Mesodermal cell (in vitro differentiated cells): ENCODE measurements around the gene SMG9.
"Not testable (repeated sequence)": the region's sequence is repeated elsewhere in the genome, so short reads cannot be mapped to it uniquely, and the experiment has no call there.

Experiments used
- H3K27ac ChIP-seq: 2 replicates; pipeline ENCODE4 v1.7.0; 2013; ENCODE audit warnings: mild to moderate bottlenecking, low read depth, low read length, moderate library complexity; ENCODE audit not compliant: severe bottlenecking
- H3K36me3 ChIP-seq: 2 replicates; pipeline ENCODE4 v1.7.1; 2013; ENCODE audit warnings: mild to moderate bottlenecking, low read length, moderate library complexity; ENCODE audit not compliant: control insufficient read depth, insufficient read depth
- H3K4me1 ChIP-seq: one replicate; pipeline ENCODE4 v1.7.1; 2013; ENCODE audit warnings: mild to moderate bottlenecking, low read length; ENCODE audit not compliant: insufficient read depth, control insufficient read depth, poor library complexity, severe bottlenecking
- H3K4me3 ChIP-seq: 2 replicates; pipeline ENCODE4 v1.7.0; 2013; ENCODE audit warnings: low read length, control low read depth, mild to moderate bottlenecking; ENCODE audit not compliant: insufficient read depth, poor library complexity, severe bottlenecking; ENCODE audit errors: extremely low read depth
- H3K9me3 ChIP-seq: 2 replicates; pipeline ENCODE4 v1.7.1; 2013; ENCODE audit warnings: mild to moderate bottlenecking, low read length, moderate library complexity; ENCODE audit not compliant: control insufficient read depth
- WGBS, 2 experiments: methylation state at CpG; one replicate each; pipeline ENCODE4 v1.1.5; 2013; ENCODE audit warnings: missing lambda C conversion rate in 2 of 2; ENCODE audit not compliant: insufficient coverage in 2 of 2; 5-methylcytosine and 5-hydroxymethylcytosine counted together

SMG9 gene

DNA sequence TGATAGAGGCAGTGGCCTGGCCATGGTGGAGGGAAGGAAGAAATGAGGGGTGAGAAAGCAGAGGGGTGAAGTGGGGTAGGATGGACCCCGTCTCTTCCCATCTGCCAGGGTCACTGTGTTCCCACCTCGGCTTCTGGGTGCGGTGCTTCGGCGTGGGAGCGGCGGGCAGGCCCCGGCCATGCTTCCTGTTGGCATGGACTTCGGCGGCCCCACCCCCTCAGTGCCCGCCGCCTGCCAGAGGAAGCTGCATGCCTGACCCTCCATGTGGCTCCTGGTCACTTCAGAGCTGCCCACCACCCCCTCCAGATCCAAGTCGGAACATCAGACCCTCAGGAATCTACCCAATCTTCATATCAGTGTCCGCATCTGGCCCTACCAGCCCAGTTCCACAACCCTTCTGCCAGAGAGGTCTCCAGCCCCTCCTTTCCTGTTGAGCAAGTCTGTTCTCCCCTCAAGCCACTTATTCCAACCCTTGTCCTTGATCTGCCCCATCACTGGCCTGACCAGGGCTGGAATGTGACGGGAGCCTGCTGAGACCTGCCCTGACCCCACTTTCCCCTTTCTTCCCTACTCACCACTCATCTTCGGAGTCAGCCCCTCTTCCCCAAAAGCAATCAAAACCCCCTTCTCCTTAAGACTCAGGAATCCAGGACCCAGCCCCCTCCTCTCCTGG is 24.5 kb upstream of the SMG9 start:
- H3K36me3 ChIP-seq = no peaks in the 10 kb centered on the region
- no peak overlapping the region for H3K27ac ChIP-seq
- no peak overlapping the region for H3K4me3 ChIP-seq
- peaks cover 49% of the 10 kb centered on the region for H3K4me1 ChIP-seq
- 79 to 89% methylated on average over 12 to 13 of the region's 16 CpGs for WGBS, 2 experiments
- no peaks in the 10 kb centered on the region for H3K9me3 ChIP-seq

GRCh38 chr19:43778651-43779050 is 23.9 kb upstream of the SMG9 start:
- H3K4me3 ChIP-seq = no peak overlapping the region
- H3K9me3 ChIP-seq = no peaks in the 10 kb centered on the region
- H3K36me3 ChIP-seq = no peaks in the 10 kb centered on the region
- no peak overlapping the region for H3K27ac ChIP-seq
- WGBS, 2 experiments = 83 to 100% methylated on average over 1 of the region's 1 CpG
- peaks cover 49% of the 10 kb centered on the region for H3K4me1 ChIP-seq

DNA sequence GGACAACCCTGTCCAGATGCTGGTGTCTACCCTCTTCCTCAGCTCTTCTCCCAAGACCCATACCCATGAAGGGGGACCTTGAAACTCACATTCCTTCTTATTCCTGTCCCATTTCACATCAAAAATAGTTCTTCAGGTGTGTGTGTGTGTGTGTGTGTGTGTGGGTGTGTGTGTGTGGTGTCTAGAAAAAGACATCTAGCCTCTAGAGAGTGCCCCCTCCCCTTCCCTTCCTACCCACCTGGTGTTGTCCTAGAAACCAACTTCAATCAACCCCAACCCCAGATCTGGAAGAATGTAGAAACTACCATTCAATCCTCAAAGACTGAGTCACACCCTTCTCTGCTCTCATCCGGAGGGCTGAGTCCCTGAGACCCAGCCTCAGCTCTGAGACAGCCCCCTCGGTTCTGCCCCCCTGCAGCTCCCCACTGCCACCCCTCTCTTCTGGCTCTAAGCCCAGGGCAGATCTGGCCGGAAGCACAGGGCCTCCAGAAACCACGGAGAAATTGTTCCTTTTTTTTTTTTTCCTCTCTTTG is 22.5 kb upstream of the SMG9 start:
- Histone ChIP-seq H3K4me1 (peaks cover 48% of the 10 kb centered on the region), H3K36me3 (no peaks in the 10 kb centered on the region), H3K4me3 (no peak overlapping the region), H3K27ac (peak overlapping the region; percentile 45), H3K9me3 (no peaks in the 10 kb centered on the region)
- 24 to 27% methylated on average over 2 to 4 of the region's 4 CpGs for WGBS, 2 experiments

DNA sequence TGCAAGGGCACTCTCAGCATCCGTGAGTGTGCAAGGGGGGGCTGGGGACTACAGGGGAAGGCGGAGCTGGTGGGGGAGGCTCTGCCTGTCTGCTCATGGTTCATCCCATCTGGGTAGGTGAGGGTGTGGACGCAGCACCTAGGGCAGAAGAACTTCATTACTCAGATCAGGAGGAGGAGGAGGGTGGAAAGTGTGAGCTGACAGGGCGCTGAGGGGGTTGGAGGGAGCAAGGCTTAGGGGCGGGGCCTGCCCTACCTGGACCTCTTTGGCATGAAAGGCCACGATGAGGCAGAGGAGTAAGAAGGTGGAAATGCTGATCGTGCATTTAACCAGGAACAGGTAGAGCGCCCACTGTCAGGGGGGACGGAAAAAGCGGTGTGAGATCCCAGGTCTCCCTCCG is 21.5 kb upstream of the SMG9 start:
- WGBS, 2 experiments = 64 to 71% methylated on average over 8 to 10 of the region's 11 CpGs
- no peak overlapping the region for H3K27ac ChIP-seq
- peaks cover 48% of the 10 kb centered on the region for H3K4me1 ChIP-seq
- H3K4me3 ChIP-seq = no peak overlapping the region
- no peaks in the 10 kb centered on the region for H3K36me3 ChIP-seq
- H3K9me3 ChIP-seq = no peaks in the 10 kb centered on the region

- Histone ChIP-seq H3K27ac (no peak overlapping the region), H3K9me3 (no peaks in the 10 kb centered on the region)
- 93 to 97% methylated on average over 4 to 6 of the region's 7 CpGs for WGBS, 2 experiments
Observed at GRCh38 chr19:43775299-43775890, 20.6 kb upstream of the SMG9 start.

DNA sequence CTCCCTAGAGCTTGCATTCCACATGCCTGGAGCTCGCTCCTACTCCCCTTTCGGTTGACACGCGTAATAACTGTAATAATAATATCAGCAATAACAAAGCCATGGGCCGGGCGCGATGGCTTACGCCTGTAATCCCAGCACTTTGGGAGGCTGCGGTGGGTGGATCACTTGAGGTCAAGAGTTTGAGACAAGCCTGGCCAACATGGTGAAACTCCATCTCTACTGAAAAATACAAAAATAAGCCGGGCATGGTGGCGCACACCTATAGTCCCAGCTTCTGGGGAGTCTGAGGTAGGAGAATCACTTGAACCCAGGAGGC is 20.1 kb upstream of the SMG9 start:
- H3K4me1 ChIP-seq = peaks cover 38% of the 10 kb centered on the region
- H3K9me3 ChIP-seq, H3K36me3 ChIP-seq, H3K4me3 ChIP-seq, H3K27ac ChIP-seq: not testable (repeated sequence)
- WGBS, 2 experiments = 71 to 76% methylated on average over 4 to 6 of the region's 11 CpGs

More at GRCh38 chr19:43775299-43775890, 20.6 kb upstream of the SMG9 start:
- H3K36me3 ChIP-seq = no peaks in the 10 kb centered on the region
- H3K4me1 ChIP-seq = peaks cover 43% of the 10 kb centered on the region
- H3K4me3 ChIP-seq = no peak overlapping the region

GRCh38 chr19:43774103-43774939 is 19.6 kb upstream of the SMG9 start:
- H3K4me1 ChIP-seq = peaks cover 33% of the 10 kb centered on the region
- H3K4me3 ChIP-seq = peak overlapping the region; percentile 16
- H3K9me3 ChIP-seq = no peaks in the 10 kb centered on the region
- no peaks in the 10 kb centered on the region for H3K36me3 ChIP-seq
- 8% methylated on average over 23 to 46 of the region's 63 CpGs for WGBS, 2 experiments
- no peak overlapping the region for H3K27ac ChIP-seq

GRCh38 chr19:43773725-43774102 is 19.0 kb upstream of the SMG9 start:
- Histone ChIP-seq H3K4me1 (peaks cover 30% of the 10 kb centered on the region), H3K4me3 (no peak overlapping the region), H3K27ac (no peak overlapping the region), H3K36me3 (no peaks in the 10 kb centered on the region), H3K9me3 (no peaks in the 10 kb centered on the region)
- WGBS, 2 experiments = 10 to 31% methylated on average over 3 of the region's 5 CpGs

DNA sequence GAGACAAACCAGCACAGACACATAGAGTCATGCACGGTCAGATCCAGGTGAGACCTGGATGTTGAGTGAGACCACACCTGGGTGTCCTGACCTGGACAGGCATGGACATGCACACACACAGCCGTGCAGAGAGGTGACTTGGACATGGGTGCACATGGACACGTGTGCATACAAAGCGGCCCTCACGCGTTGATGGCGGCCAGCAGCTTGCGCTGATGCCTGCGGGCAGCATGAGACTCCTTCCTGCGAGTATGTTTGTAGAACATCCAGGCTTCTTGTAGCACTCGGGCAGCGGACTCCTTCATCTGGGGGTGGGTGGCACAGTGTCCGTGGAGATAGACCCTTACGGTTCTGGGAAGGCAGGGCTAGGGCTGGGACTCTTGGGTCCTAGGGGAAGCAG is 14.5 kb upstream of the SMG9 start:
- WGBS, 2 experiments = 90 to 95% methylated on average over 12 to 13 of the region's 14 CpGs
- Histone ChIP-seq H3K4me3 (no peak overlapping the region), H3K4me1 (peaks cover 27% of the 10 kb centered on the region), H3K27ac (no peak overlapping the region), H3K36me3 (no peaks in the 10 kb centered on the region), H3K9me3 (no peaks in the 10 kb centered on the region)

DNA sequence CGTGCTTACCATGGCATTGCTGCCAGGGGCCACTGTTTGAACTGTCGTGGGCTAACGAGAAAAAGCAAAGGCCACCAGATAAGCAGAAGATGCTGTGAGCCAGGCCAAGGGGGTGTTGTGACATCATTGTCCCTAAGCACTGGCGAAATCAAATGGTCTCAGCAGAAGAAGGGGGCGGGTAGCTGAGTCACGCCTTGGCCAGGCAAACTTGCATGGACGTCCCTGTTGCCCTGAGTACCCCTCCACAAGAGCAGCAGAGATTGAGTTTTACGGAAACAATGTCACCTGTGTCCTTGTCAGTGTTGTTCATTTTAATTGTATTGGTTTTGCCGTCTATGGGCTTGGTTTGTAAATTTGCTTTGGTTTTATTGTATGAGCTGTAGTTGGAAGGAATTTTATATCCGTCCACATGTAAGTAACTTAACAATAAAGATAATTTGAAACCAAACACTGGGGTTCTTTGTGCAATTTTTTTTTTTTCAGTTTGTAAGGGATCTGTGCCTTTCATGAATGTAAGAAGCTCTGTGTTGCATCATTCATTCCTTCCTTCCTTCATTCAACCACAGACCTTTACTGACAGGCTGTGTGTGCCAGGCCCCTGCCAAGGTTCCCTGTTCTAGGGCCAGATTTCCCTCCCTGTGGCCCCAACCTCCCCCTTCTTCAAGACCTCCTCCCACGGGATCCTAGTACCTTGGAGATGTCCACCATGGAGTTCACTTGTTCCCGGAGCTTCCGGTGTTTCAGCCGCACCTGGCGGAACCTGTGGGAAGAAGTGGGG is 13.7 kb upstream of the SMG9 start:
- Histone ChIP-seq H3K9me3 (no peaks in the 10 kb centered on the region), H3K36me3 (no peaks in the 10 kb centered on the region), H3K4me1 (peaks cover 27% of the 10 kb centered on the region), H3K27ac (no peak overlapping the region), H3K4me3 (no peak overlapping the region)
- 85% methylated on average over 10 to 11 of the region's 15 CpGs for WGBS, 2 experiments
